ENCODE measurements around the gene CDSN.
"Not testable (repeated sequence)": the region's sequence is repeated elsewhere in the genome, so short reads cannot be mapped to it uniquely, and the experiment has no call there.

The CDSN gene

GRCh38 chr6:31120151-31120915 is at the start of gene CDSN:
TSS of gene CDSN (minus strand) at chr6:31120446. CDS start at chr6:31120419, 27 bp downstream.
- DNase-seq: no peak

- DNase-seq: no peak
Measured at GRCh38 chr6:31169123-31169857, 49.0 kb upstream of the CDSN start.

GRCh38 chr6:31168606-31169005 is 48.4 kb upstream of the CDSN start:
- DNase-seq: no peak

- DNase-seq: no peak
Measured at GRCh38 chr6:31165986-31166385, 45.7 kb upstream of the CDSN start.

GRCh38 chr6:31165064-31165832 is 45.0 kb upstream of the CDSN start:
- DNase-seq: peak; percentile 36 to 65

GRCh38 chr6:31164475-31165063 is 44.3 kb upstream of the CDSN start:
- DNase-seq: not testable (repeated sequence)

- DNase-seq: no peak
Measured at GRCh38 chr6:31163922-31164321, 43.7 kb upstream of the CDSN start.

- DNase-seq: no peak
Measured at GRCh38 chr6:31162463-31163165, 42.4 kb upstream of the CDSN start.

- DNase-seq: no peak
Measured at GRCh38 chr6:31161216-31162126, 41.2 kb upstream of the CDSN start.

- DNase-seq: peak in 1 of 2 experiments; percentile 44
Measured at GRCh38 chr6:31158863-31159855, 38.9 kb upstream of the CDSN start.

GRCh38 chr6:31158140-31158862 is 38.1 kb upstream of the CDSN start, which contains the start of gene TCF19:
TSS of gene TCF19 (plus strand) at chr6:31158589. CDS start at chr6:31159470, 881 bp downstream.
- DNase-seq: peak; percentile 97 to 99

- no peak for DNase-seq
Measured at GRCh38 chr6:31157513-31158139, 37.4 kb upstream of the CDSN start, which contains the start of gene CCHCR1. TSS of gene CCHCR1 (minus strand) at chr6:31157802. CDS start at chr6:31157600, 202 bp downstream.

- no peak for DNase-seq
Measured at GRCh38 chr6:31156641-31157040, 36.4 kb upstream of the CDSN start.

GRCh38 chr6:31154436-31154835 is 34.2 kb upstream of the CDSN start:
- no peak for DNase-seq

- no peak for DNase-seq
Measured at GRCh38 chr6:31152781-31153180, 32.5 kb upstream of the CDSN start.

- DNase-seq: no peak
Measured at GRCh38 chr6:31149827-31150447, 29.7 kb upstream of the CDSN start.

- no peak for DNase-seq
Measured at GRCh38 chr6:31145386-31145785, 25.1 kb upstream of the CDSN start.

- no peak for DNase-seq
Measured at GRCh38 chr6:31144970-31145340, 24.7 kb upstream of the CDSN start.

All from NCI-H526 (cell line).